A549 (cell line): ENCODE measurements around the gene ZFHX2. TPM values are rescaled to one million over a fixed set of nuclear protein-coding genes. Genes with fewer than 3 reads are reported as not detected.
"Not testable (repeated sequence)": the region's sequence is repeated elsewhere in the genome, so short reads cannot be mapped to it uniquely, and the experiment has no call there.

Experiments used
- ATAC-seq, 2 experiments: fragments of 200-7000 bp in 1 of 2; fragments of >200 bp in 1 of 2; cut with Nextera tagmentation in 1 of 2; cut with Tn5 transposase in 1 of 2; 3 replicates each; pipeline versions ENCODE4 v1.8.0 to v1.9.1; 2018 to 2020; ENCODE audit warnings: mild to moderate bottlenecking in 1 of 2, moderate library complexity in 1 of 2
- CTCF ChIA-PET: fragments of 300-600 bp; sonication (Branson Sonifier 250); formaldehyde crosslinking; extraction: SDS; loops from one replicate; lab custom pipeline; 2021; ENCODE audit warnings: antibody characterized with exemption, inconsistent platforms; lab: Yijun Ruan, JAX
- POLR2A ChIA-PET: fragments of 350-600 bp; formaldehyde crosslinking; extraction: SDS; loops from one replicate; lab custom pipeline; 2021; ENCODE audit warnings: antibody characterized with exemption, inconsistent platforms; lab: Yijun Ruan, JAX
- DNase-seq, 2 experiments: peaks; one replicate each; pipeline versions ENCODE4 v3.0.0 to v3.0.0-alpha.2; 2011 to 2016; ENCODE audit warnings: low read depth in 1 of 2, low spot score in 1 of 2
- FAIRE-seq: peaks from 2 replicates; lab custom pipeline; 2011; peaks lifted over from hg19 to GRCh38; lab: Jason Lieb, UNC
- H3K27ac ChIP-seq, 2 experiments: fragments of >200 bp; sonication (Bioruptor Twin); formaldehyde crosslinking; 3 replicates each; pipeline ENCODE4 v1.5.1; 2016 to 2017
- H3K4me1 ChIP-seq: fragments of >200 bp; sonication (Bioruptor Twin); formaldehyde crosslinking; 3 replicates; pipeline ENCODE4 v1.6.1; 2016
- H3K4me2 ChIP-seq: fragments of >200 bp; sonication (Bioruptor Twin); formaldehyde crosslinking; 3 replicates; pipeline ENCODE4 v1.6.1; 2016
- H3K4me3 ChIP-seq: fragments of >200 bp; sonication (Bioruptor Twin); formaldehyde crosslinking; 3 replicates; pipeline ENCODE4 v1.5.1; 2016
- H3K9me3 ChIP-seq: fragments of >200 bp; sonication (Bioruptor Twin); formaldehyde crosslinking; 3 replicates; pipeline ENCODE4 v1.6.1; 2016
- CHD4 ChIP-seq: fragments of 200-600 bp; sonication (generic); IDR thresholded peaks from 2 replicates; pipeline ENCODE4 v1.6.1; 2016; ENCODE audit warnings: antibody characterized with exemption, mild to moderate bottlenecking, borderline replicate concordance
- GATA3 ChIP-seq: IDR thresholded peaks from 2 replicates; pipeline ENCODE4 v1.6.1; 2012; ENCODE audit warnings: borderline replicate concordance
- MYC ChIP-seq: IDR thresholded peaks from 2 replicates; pipeline ENCODE4 v1.6.1; 2012; ENCODE audit warnings: mild to moderate bottlenecking, inconsistent platforms, low read length, improper control_type of control experiment, borderline replicate concordance
- RAD21 ChIP-seq, 2 experiments: fragments of >200 bp in 1 of 2; sonication (Bioruptor Twin) in 1 of 2; formaldehyde crosslinking in 1 of 2; IDR thresholded peaks in 1 of 2; conservative IDR thresholded peaks in 1 of 2; 2 replicates in 1 of 2; 3 replicates in 1 of 2; pipeline ENCODE4 v1.6.1; 2012 to 2018; ENCODE audit warnings: inconsistent platforms in 1 of 2
- RNF2 ChIP-seq: fragments of 200-600 bp; sonication (generic); IDR thresholded peaks from 2 replicates; pipeline ENCODE4 v1.6.1; 2016; ENCODE audit warnings: low read depth, mild to moderate bottlenecking, antibody characterized with exemption, moderate library complexity, borderline replicate concordance
- SMC3 ChIP-seq: fragments of >200 bp; sonication (Bioruptor Twin); formaldehyde crosslinking; IDR thresholded peaks from 3 replicates; pipeline ENCODE4 v1.6.1; 2018; ENCODE audit warnings: inconsistent platforms
- WGBS: methylation state at CpG from one replicate; pipeline ENCODE4 v1.1.6; 2017; ENCODE audit errors: missing lambda C conversion rate; 5-methylcytosine and 5-hydroxymethylcytosine counted together
- polyA plus RNA-seq, 4 experiments: library from polyadenylated mRNA; depleted of rRNA in 3 of 4; stranded (reverse); fragments of >200 nt; fragmentation: RNase III in 1 of 4; extraction: RNeasy Plus Mini Kit Qiagen cat#74134 plus additional on column Dnase treatment in 1 of 4; gene quantifications; 2 replicates in 3 of 4; 3 replicates in 1 of 4; pipeline ENCODE4 v1.2.3, GENCODE V29; 2011 to 2017
- TF ChIP-seq, protein P1 (sequence below): IDR thresholded peaks from 2 replicates; pipeline ENCODE4 v1.6.1; 2012
- TF ChIP-seq, protein P2 (sequence below): fragments of >200 bp; sonication (Bioruptor Twin); formaldehyde crosslinking; IDR thresholded peaks from 3 replicates; pipeline ENCODE4 v1.5.1; 2016
- TF ChIP-seq, protein P3 (sequence below): fragments of 150-350 bp; IDR thresholded peaks from 2 replicates; pipeline ENCODE4 v1.6.1; 2014; ENCODE audit warnings: low read depth, mild to moderate bottlenecking, low read length
- TF ChIP-seq, protein P4 (sequence below): IDR thresholded peaks from 2 replicates; pipeline ENCODE4 v1.6.1; 2012; ENCODE audit warnings: low read depth, borderline replicate concordance
- TF ChIP-seq, protein P5 (sequence below): fragments of 250-450 bp; sonication (Bioruptor Pico); IDR thresholded peaks from 2 replicates; pipeline ENCODE4 v1.5.0; 2021; ENCODE audit warnings: mild to moderate bottlenecking, moderate library complexity, borderline replicate concordance

The ZFHX2 gene
- polyA plus RNA-seq, 2 of the 4 experiments (the other 2 are of a cell fraction), result 0.34 to 1.1 TPM

DNA sequence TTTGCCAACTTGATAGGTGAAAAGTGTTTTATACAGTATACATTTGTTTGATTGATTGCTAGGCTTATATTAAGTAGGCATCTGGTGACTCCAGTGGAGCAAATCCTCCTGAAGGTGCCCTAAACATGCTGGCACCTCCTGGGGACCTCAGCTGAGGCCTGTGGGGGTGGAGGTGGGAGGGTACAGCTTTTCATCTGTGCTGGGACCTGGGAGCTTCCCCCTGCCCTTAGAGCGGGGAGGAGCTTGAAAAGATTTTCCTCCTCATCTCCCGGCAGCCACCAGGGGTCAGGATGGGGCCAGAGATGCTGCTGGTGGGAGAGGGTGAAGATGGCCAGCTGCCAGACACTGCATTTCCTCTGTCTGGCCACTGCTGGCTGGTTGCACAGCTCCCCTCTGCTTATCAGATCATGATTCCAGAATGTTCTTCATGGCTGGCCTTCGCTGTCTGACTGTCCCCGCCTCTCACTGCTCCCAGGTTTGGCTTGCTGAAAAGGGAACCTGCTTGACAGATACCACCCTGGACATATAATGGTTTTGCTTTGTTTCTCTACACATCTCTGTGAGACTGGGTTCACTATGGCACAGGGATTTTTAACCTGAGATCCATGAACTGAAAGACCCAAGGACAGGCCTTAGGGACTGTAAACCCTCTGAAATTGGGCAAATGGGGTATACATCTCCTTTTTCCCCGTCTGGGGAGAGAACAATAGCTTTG lies 37.5 kb upstream of the ZFHX2 start:
- peak; percentile 79 for TF ChIP-seq SMC3
- peak; percentile 82 to 87 for TF ChIP-seq RAD21 (conservative IDR thresholded peaks at IDR 0.05 in 1 of 2, IDR thresholded peaks at IDR 0.05 in 1 of 2)
- TF ChIP-seq, protein P1, sequence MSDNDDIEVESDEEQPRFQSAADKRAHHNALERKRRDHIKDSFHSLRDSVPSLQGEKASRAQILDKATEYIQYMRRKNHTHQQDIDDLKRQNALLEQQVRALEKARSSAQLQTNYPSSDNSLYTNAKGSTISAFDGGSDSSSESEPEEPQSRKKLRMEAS, result peak; percentile 42; the same call in 1 of the 2 replicates
- TF ChIP-seq GATA3, result 0 out of 2 replicates have a peak, but pooled peaks have one; percentile 25
- TF ChIP-seq, protein P2, sequence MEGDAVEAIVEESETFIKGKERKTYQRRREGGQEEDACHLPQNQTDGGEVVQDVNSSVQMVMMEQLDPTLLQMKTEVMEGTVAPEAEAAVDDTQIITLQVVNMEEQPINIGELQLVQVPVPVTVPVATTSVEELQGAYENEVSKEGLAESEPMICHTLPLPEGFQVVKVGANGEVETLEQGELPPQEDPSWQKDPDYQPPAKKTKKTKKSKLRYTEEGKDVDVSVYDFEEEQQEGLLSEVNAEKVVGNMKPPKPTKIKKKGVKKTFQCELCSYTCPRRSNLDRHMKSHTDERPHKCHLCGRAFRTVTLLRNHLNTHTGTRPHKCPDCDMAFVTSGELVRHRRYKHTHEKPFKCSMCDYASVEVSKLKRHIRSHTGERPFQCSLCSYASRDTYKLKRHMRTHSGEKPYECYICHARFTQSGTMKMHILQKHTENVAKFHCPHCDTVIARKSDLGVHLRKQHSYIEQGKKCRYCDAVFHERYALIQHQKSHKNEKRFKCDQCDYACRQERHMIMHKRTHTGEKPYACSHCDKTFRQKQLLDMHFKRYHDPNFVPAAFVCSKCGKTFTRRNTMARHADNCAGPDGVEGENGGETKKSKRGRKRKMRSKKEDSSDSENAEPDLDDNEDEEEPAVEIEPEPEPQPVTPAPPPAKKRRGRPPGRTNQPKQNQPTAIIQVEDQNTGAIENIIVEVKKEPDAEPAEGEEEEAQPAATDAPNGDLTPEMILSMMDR, result peak; percentile 77
- TF ChIP-seq, protein P3, sequence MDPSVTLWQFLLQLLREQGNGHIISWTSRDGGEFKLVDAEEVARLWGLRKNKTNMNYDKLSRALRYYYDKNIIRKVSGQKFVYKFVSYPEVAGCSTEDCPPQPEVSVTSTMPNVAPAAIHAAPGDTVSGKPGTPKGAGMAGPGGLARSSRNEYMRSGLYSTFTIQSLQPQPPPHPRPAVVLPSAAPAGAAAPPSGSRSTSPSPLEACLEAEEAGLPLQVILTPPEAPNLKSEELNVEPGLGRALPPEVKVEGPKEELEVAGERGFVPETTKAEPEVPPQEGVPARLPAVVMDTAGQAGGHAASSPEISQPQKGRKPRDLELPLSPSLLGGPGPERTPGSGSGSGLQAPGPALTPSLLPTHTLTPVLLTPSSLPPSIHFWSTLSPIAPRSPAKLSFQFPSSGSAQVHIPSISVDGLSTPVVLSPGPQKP, result no peak
- no peak for TF ChIP-seq RNF2
- DNase-seq, result peak; percentile 88 to 90
- FAIRE-seq, result no peak
- ChIA-PET POLR2A (no interaction called here), CTCF (interaction anchor here (0.5 to 3.1 kb wide), 44 partner anchors 9 to 572 kb away, joined by 3 to 39 read pairs (median 4); partner anchors contain the start of genes DCAF11, IRF9, JPH4 and NRL)
- peak; percentile 99 to 100 for ATAC-seq
- Histone ChIP-seq H3K4me3 (no peak overlapping the region), H3K4me1 (peaks cover 8% of the 10 kb centered on the region; the same call in 2 of the 3 replicates), H3K27ac (peak overlapping the region in 1 of 2 experiments; percentile 65; a peak in 2 of 6 replicates), H3K9me3 (no peaks in the 10 kb centered on the region), H3K4me2 (peak overlapping the region; percentile 34; the same call in 1 of the 3 replicates)
- 8% methylated on average over 5 of the region's 5 CpGs for WGBS

DNA sequence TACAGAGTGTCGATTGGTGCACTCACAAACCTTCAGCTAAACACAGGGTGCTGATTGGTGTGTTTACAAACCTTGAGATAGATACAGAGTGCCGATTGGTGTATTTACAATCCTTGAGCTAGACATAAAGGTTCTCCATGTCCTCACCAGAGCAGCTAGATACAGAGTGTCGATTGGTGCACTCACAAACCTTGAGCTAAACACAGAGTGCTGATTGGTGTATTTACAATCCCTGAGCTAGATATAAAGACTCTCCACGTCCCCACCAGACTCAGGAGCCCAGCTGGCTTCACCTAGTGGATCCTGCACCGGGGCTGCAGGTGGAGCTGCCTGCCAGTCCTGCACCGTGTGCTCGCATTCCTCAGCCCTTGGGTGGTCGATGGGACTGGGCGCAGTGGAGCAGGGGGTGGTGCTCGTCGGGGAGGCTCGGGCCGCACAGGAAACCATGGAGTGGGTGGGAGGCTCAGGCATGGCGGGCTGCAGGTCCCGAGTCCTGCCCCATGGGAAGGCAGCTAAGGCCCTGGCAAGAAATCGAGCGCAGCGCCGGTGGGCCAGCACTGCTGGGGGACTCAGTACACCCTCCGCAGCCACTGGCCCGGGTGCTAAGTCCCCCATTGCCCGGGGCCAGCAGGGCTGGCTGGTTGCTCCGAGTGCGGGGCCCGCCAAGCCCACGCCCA lies 33.1 kb upstream of the ZFHX2 start:
- CTCF ChIA-PET, result interaction anchor here (0.8 kb wide), 1 partner anchor 25 kb away, joined by 3 read pairs; no protein-coding TSS in a partner anchor
- WGBS, result 51% methylated on average over 16 of the region's 26 CpGs
- POLR2A ChIA-PET, result not testable (repeated sequence)

DNA sequence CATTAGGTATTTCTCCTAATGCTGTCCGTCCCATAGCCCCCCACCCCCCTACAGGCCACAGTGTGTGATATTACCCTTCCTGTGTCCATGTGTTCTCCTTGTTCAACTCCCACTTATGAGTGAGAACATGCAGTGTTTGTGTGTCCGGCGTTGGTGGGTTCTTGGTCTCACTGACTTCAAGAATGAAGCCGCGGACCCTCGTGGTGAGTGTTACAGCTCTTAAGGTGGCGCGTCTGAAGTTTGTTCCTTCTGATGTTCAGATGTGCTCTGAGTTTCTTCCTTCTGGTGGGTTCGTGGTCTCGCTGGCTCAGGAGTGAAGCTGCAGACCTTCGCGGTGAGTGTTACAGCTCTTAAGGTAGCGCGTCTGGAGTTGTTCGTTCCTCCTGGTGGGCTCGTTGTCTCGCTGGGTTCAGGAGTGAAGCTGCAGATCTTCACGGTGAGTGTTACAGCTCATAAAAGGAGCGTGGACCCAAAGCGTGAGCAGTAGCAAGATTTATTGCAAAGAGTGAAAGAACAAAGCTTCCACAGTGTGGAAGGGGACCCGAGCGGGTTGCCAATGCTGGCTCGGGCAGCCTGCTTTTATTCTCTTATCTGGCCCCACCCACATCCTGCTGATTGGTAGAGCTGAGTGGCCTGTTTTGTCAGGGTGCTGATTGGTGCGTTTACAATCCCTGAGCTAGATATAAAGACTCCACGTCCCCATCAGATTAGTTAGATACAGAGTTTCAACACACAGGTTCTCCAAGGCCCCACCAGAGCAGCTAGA lies 32.4 kb upstream of the ZFHX2 start:
- CTCF ChIA-PET, result interaction anchor here (3.1 kb wide), 1 partner anchor 327 kb away, joined by 14 read pairs; no protein-coding TSS in a partner anchor
- WGBS, result 71% methylated on average over 23 of the region's 25 CpGs
- not testable (repeated sequence) for ATAC-seq

More for the DNA sequence above, 33.1 kb upstream of the ZFHX2 start:
- H3K4me2 ChIP-seq, H3K4me1 ChIP-seq, H3K9me3 ChIP-seq, H3K27ac ChIP-seq, FAIRE-seq, DNase-seq, ATAC-seq, H3K4me3 ChIP-seq: not testable (repeated sequence)

DNA sequence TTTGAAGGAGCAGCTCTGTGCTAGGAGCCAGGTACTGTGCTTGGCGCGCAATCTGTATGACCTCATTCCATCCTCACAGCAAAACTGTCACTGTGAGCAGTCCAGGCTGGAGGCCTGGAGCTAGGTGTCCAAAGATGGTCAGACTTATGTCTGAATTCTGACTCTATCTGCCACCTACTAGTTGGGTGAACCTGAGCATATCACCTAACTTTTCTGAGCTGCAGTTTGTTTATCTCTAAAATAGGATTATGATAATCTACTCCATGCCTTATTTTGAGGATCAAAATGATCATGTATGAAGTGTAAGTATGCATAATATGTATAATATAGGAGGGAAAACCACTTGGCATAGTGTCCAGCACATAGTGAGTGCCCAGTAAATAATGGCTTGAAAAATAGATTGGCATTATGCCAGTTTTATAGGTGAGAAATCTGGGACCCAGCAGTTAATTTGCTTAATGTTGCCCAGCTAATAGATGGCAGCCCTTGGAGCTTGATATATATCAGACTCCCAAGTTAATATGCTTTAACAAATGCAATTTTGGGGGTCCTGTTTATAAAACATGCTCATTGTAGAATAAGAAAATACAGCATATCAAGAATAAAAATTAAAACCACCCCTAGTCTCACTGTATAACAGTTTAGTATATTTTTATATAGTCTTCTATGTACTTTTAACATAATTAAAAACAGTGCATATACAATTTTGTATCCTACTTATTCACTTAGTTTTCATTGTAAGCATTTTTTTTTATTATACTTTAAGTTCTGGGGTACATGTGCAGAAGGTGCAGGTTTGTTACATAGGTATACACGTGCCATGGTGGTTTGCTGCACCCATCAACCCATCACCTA lies 31.6 kb upstream of the ZFHX2 start:
- no peak overlapping the region for H3K4me3 ChIP-seq
- TF ChIP-seq CHD4 (no peak), MYC (no peak)
- TF ChIP-seq, protein P4, sequence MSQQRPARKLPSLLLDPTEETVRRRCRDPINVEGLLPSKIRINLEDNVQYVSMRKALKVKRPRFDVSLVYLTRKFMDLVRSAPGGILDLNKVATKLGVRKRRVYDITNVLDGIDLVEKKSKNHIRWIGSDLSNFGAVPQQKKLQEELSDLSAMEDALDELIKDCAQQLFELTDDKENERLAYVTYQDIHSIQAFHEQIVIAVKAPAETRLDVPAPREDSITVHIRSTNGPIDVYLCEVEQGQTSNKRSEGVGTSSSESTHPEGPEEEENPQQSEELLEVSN, result no peak
- TF ChIP-seq, protein P5, sequence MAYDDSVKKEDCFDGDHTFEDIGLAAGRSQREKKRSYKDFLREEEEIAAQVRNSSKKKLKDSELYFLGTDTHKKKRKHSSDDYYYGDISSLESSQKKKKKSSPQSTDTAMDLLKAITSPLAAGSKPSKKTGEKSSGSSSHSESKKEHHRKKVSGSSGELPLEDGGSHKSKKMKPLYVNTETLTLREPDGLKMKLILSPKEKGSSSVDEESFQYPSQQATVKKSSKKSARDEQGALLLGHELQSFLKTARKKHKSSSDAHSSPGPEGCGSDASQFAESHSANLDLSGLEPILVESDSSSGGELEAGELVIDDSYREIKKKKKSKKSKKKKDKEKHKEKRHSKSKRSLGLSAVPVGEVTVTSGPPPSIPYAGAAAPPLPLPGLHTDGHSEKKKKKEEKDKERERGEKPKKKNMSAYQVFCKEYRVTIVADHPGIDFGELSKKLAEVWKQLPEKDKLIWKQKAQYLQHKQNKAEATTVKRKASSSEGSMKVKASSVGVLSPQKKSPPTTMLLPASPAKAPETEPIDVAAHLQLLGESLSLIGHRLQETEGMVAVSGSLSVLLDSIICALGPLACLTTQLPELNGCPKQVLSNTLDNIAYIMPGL (CRISPR knock-in tag), result no peak
- DNase-seq (no peak), ATAC-seq (peak in 1 of 2 experiments; percentile 31; a peak in 2 of 6 replicates), FAIRE-seq (no peak)
- no peak overlapping the region for H3K27ac ChIP-seq
- ChIA-PET CTCF (interaction anchor here (0.9 to 3.1 kb wide), 4 partner anchors 20 to 354 kb away, joined by 3 to 14 read pairs (median 8); no protein-coding TSS in a partner anchor), POLR2A (no interaction called here)
- WGBS, result 61% methylated on average over 3 of the region's 3 CpGs
- no peaks in the 10 kb centered on the region for H3K9me3 ChIP-seq
- H3K4me2 ChIP-seq, result no peak overlapping the region
- H3K4me1 ChIP-seq, result no peaks in the 10 kb centered on the region

More for the DNA sequence above, 32.4 kb upstream of the ZFHX2 start:
- H3K4me1 ChIP-seq, H3K27ac ChIP-seq, H3K4me2 ChIP-seq, H3K4me3 ChIP-seq, H3K9me3 ChIP-seq, FAIRE-seq, DNase-seq, POLR2A ChIA-PET: not testable (repeated sequence)
